ENCODE data around the gene MTHFD1L.

Gene MTHFD1L

DNA sequence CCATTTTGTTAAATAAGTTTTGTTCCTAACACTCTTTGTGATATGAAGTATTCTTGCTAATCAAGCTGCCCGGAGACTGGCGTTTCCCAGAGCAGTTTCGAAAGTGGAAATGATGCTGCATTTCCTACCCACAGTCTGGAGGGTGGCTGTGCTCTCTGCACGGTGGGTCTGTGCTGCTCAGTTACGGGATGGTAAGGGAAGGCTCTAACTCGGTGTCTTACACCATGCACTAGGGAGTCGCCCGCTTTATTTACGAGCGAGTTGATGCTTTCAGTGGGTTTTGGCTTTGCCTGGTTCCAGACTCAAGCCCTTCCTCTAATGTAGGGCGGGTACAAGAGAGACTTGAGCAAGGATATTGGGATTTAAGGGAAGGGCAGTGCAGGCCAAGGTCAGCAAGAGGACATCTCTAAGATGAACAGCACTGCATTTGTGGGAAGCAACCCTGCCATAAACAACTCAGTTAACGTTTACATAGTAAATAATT is 194.2 kb downstream of the MTHFD1L start:
- TF ChIP-seq, protein P1, sequence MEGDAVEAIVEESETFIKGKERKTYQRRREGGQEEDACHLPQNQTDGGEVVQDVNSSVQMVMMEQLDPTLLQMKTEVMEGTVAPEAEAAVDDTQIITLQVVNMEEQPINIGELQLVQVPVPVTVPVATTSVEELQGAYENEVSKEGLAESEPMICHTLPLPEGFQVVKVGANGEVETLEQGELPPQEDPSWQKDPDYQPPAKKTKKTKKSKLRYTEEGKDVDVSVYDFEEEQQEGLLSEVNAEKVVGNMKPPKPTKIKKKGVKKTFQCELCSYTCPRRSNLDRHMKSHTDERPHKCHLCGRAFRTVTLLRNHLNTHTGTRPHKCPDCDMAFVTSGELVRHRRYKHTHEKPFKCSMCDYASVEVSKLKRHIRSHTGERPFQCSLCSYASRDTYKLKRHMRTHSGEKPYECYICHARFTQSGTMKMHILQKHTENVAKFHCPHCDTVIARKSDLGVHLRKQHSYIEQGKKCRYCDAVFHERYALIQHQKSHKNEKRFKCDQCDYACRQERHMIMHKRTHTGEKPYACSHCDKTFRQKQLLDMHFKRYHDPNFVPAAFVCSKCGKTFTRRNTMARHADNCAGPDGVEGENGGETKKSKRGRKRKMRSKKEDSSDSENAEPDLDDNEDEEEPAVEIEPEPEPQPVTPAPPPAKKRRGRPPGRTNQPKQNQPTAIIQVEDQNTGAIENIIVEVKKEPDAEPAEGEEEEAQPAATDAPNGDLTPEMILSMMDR (IDR thresholded peaks at IDR 0.05; ENCODE audit: low read depth, low read length) = no peak
- H3K36me3 ChIP-seq = peaks cover 4% of the 10 kb centered on the region
- H3K9me3 ChIP-seq = no peaks in the 10 kb centered on the region
- no peak overlapping the region for H3K4me3 ChIP-seq (ENCODE audit: low read depth, low read length)
- DNase-seq = no peak
- H3K4me1 ChIP-seq = no peaks in the 10 kb centered on the region; the same call in none of the 2 replicates
- no peaks in the 10 kb centered on the region for H3K27me3 ChIP-seq

DNA sequence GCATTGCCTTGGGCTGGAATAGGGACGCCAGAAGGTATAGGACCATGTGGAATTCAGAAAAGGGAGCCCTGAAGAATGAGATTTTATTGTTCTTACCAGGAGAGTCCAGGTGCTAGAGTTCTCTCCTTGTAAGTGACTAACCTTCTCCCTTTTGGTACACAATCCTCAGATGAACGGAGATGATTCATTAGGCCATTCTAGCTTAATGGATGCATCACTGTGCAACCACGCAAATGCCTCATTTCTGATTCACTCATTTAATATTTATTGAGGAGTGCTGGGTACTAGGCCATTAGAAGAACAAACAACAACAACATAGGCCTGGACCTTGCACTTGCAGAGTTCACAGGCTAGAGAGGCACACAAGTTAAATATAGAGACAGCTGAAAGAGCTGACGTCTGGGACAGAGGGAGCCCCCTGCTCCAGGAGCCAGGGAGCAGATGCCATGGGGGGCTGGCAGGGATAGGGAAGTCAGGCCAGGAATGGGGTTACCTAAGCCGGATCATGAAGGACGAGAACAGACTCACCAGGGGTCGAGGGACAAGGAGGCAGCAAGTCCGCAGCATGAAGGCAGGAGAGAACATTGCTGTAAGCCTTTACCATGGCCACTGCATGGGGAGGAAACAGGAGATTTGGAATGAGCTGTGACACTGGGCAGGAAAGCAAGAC is 194.7 kb downstream of the MTHFD1L start:
- Histone ChIP-seq H3K36me3 (peaks cover 4% of the 10 kb centered on the region), H3K4me1 (no peaks in the 10 kb centered on the region; the same call in none of the 2 replicates), H3K4me3 (ENCODE audit: low read depth, low read length) (no peak overlapping the region), H3K27me3 (no peaks in the 10 kb centered on the region), H3K9me3 (no peaks in the 10 kb centered on the region)
- TF ChIP-seq, protein P1 (IDR thresholded peaks at IDR 0.05; ENCODE audit: low read depth, low read length) = no peak
- DNase-seq = no peak

DNA sequence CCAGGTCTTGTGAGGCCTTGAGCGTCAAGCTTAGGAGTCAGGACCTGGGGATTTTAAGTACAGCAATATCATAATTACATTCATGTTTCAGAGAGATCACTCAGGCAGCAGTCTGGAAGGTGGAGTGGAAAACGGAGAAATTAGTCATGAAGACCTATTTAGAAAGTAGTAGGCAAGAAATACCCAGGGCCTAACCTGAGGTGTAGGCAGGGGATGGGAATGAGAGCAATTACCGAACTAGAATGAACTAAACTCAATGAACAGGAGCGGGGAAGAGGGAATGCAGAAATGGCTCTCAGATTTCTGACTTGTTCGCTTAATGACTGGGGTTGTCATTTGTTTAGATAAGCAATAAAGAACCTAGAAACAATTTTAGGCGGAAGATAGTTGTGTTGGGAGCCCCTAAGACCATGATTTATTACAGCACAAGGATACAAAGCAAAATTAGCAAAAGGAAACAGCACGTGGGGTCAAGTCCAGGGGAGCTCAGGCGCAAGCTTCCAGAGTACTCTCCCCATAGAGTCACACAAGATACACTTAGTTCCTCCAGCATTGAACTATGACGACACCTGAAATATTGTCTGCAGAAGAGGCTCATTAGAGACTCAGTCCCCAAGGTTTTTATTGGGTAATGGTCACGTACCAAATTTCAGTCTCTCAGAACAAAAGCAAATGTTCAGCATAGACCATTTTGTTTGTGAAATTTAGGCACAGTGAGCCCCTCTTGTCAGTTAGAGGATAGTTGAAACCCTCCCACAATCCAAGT is 195.4 kb downstream of the MTHFD1L start:
- DNase-seq = no peak
- H3K27me3 ChIP-seq = no peaks in the 10 kb centered on the region
- no peaks in the 10 kb centered on the region; the same call in none of the 2 replicates for H3K4me1 ChIP-seq
- TF ChIP-seq, protein P1 (IDR thresholded peaks at IDR 0.05; ENCODE audit: low read depth, low read length) = no peak
- H3K36me3 ChIP-seq = peaks cover 4% of the 10 kb centered on the region
- H3K4me3 ChIP-seq (ENCODE audit: low read depth, low read length) = no peak overlapping the region
- H3K9me3 ChIP-seq = no peaks in the 10 kb centered on the region

DNA sequence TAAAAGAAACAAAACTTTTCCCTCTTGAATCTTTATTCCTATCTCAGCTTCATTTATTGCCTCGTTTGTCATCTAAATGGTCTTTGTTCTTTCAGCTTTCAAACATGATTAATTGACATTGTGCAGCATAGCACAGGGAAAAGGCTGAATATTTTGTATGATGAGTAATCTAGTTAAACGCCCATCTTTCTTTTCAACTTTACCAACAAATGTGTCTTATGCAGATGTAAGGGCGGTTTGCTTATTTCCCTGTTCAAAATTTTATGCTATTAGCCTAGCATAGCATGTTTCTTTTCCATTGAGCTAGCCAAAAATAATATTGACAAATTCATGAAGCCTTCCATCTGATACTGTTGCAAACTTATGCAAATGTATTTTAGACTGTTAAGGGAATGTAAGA is 197.8 kb downstream of the MTHFD1L start:
- no peak for DNase-seq
- no peak overlapping the region for H3K4me3 ChIP-seq (ENCODE audit: low read depth, low read length)
- H3K4me1 ChIP-seq = peaks cover 4% of the 10 kb centered on the region
- TF ChIP-seq, protein P1 (IDR thresholded peaks at IDR 0.05; ENCODE audit: low read depth, low read length) = no peak
- H3K36me3 ChIP-seq = no peaks in the 10 kb centered on the region; the same call in 1 of the 2 replicates
- no peaks in the 10 kb centered on the region for H3K9me3 ChIP-seq
- no peaks in the 10 kb centered on the region for H3K27me3 ChIP-seq

DNA sequence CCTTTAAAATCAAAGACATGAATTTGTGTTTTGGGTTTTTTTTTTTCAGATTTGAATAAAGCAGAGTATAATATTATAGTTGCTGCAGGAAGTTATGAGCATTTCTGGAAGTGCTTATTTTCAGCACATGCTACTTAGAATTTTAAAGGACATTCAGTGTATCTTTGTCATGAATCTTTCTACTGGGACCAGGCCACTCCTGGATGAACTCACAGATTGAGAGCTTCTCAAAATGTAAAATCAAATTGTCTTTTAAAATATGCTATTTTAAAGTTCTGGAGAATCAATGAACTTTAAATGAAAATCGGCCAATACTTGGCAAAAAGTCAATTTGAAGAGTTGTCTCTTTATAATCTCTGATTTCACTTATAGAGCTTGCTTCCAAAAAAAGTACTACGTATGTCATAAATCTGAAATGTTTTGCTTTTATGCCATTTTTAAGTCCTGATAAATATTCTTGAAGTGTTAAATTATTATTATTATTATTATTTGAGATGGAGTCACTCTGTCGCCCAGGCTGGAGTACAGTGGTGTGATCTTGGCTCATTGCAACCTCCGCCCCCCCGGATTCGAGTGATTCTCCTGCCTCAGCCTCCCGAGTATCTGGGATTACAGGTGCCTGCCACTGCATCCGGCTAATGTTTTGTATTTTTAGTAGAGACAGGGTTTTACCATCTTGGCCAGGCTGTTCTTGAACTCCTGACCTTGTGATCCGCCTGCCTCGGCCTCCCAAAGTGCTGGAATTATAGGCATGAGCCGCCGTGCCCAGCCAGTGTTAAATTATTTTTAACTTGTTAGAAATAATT is 198.5 kb downstream of the MTHFD1L start:
- Histone ChIP-seq H3K36me3 (no peaks in the 10 kb centered on the region; the same call in 1 of the 2 replicates), H3K27me3 (no peaks in the 10 kb centered on the region), H3K4me3 (ENCODE audit: low read depth, low read length) (no peak overlapping the region), H3K9me3 (no peaks in the 10 kb centered on the region), H3K4me1 (peaks cover 4% of the 10 kb centered on the region)
- TF ChIP-seq, protein P1 (IDR thresholded peaks at IDR 0.05; ENCODE audit: low read depth, low read length) = no peak
- no peak for DNase-seq
